SU-DHL-6 (cell line): ENCODE measurements around the gene GPX2.

Source experiments
- EZH2phosphoT487 ChIP-seq: fragments of 200-600 bp; sonication (generic), shearing (Covaris generic); conservative IDR thresholded peaks from 2 replicates; pipeline ENCODE4 v1.6.1; 2018; ENCODE audit warnings: mild to moderate bottlenecking, antibody characterized with exemption, low read length, moderate library complexity, mixed read lengths
- TF ChIP-seq, protein P1 (sequence below): fragments of 200-600 bp; sonication (generic); IDR thresholded peaks from one replicate; pipeline ENCODE4 v1.5.1; 2017; ENCODE audit warnings: antibody characterized with exemption, mild to moderate bottlenecking, low read length, moderate library complexity; ENCODE audit not compliant: insufficient read depth, poor library complexity, severe bottlenecking

DNA sequence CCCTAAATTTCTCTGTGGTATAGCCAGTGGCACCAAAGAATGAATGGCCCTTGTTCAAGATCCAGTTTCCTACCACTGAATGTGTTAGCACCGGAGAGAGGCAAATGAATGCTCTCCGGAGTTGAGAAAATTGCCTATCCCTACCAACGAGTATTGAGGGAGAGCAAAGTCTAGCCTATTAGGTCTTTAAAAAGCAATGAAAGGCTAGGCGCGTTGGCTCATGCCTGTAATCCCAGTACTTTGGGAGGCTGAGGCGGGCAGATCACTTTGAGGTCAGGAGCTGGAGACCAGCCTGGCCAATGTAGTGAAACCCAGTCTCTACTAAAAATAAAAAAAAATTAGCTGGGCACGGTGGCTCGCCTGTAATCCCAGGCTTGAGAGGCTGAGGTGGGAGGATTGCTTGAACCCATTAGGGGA, 30.5 kb upstream of the GPX2 start:
- TF ChIP-seq, protein P1, sequence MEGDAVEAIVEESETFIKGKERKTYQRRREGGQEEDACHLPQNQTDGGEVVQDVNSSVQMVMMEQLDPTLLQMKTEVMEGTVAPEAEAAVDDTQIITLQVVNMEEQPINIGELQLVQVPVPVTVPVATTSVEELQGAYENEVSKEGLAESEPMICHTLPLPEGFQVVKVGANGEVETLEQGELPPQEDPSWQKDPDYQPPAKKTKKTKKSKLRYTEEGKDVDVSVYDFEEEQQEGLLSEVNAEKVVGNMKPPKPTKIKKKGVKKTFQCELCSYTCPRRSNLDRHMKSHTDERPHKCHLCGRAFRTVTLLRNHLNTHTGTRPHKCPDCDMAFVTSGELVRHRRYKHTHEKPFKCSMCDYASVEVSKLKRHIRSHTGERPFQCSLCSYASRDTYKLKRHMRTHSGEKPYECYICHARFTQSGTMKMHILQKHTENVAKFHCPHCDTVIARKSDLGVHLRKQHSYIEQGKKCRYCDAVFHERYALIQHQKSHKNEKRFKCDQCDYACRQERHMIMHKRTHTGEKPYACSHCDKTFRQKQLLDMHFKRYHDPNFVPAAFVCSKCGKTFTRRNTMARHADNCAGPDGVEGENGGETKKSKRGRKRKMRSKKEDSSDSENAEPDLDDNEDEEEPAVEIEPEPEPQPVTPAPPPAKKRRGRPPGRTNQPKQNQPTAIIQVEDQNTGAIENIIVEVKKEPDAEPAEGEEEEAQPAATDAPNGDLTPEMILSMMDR: no peak
- TF ChIP-seq EZH2phosphoT487: no peak
